ENCODE measurements around the gene USP15. TPM values are rescaled to one million over a fixed set of nuclear protein-coding genes. Genes with fewer than 3 reads are reported as not detected.

The USP15 gene
- total and polyA plus RNA-seq, 2 of the 8 experiments (the other 6 are each of a cell fraction or from before 2014, with no cell fraction given): 12.7 to 38.6 TPM

GRCh38 chr12:62448436-62448835 is 188.2 kb downstream of the USP15 start:
- H3K79me2 ChIP-seq (ENCODE audit: control insufficient read depth in 1 of 2, insufficient read depth in 2 of 2, low read length in 2 of 2): no peaks in the 10 kb centered on the region
- no peaks in the 10 kb centered on the region for H4K20me1 ChIP-seq (replicated peaks in 1 of 2; ENCODE audit: control insufficient read depth in 1 of 2, insufficient read depth in 2 of 2, low read length in 2 of 2)
- H3K14ac ChIP-seq (ENCODE audit: insufficient read length): no peak overlapping the region
- no peak for FAIRE-seq
- 87% methylated on average over 3 of the region's 3 CpGs; no CpG with 5 or more reads in 1 of the 2 experiments for WGBS, 2 experiments (ENCODE audit: extremely low coverage in 1 of 2, insufficient coverage in 1 of 2, insufficient read length in 1 of 2, insufficient replicate concordance in 2 of 2, low coverage in 1 of 2, low lambda C conversion rate in 2 of 2, missing lambda C conversion rate in 1 of 2)
- H3K23ac ChIP-seq (ENCODE audit: insufficient read length): no peak overlapping the region
- H2AK5ac ChIP-seq (ENCODE audit: low read depth, low read length): no peak overlapping the region
- no peaks in the 10 kb centered on the region for H3K23me2 ChIP-seq (ENCODE audit: low read depth, low read length)
- H4K91ac ChIP-seq (replicated peaks; ENCODE audit: insufficient read length, low read length): no peak overlapping the region
- H3K4me3 ChIP-seq (ENCODE audit: extremely low read depth in 1 of 4, insufficient read depth in 2 of 4, low read depth in 3 of 4, low read length in 4 of 4): no peak overlapping the region
- CTCF ChIA-PET (ENCODE audit: partially characterized antibody): interaction anchor here (1.0 to 1.4 kb wide), 3 partner anchors 13 to 365 kb away, joined by 3 read pairs; no protein-coding TSS in a partner anchor
- H4K8ac ChIP-seq (ENCODE audit: extremely low read depth, insufficient read depth, low read length): no peak overlapping the region
- no peak overlapping the region for H3K27ac ChIP-seq (ENCODE audit: low read depth, low read length)
- no peak overlapping the region for H2AFZ ChIP-seq (ENCODE audit: low read length)
- no peak for DNase-seq (ENCODE audit: low read depth in 1 of 2, low spot score in 2 of 2)
- no peak overlapping the region for H3K9ac ChIP-seq (replicated peaks in 1 of 4; ENCODE audit: extremely low read depth in 1 of 4, low read depth in 3 of 4, low read length in 3 of 4)
- no peak overlapping the region for H3K4me2 ChIP-seq (ENCODE audit: insufficient read depth in 1 of 2, low read depth in 2 of 2, low read length in 2 of 2)
- H3K18ac ChIP-seq (ENCODE audit: extremely low read depth, low read length): no peak overlapping the region
- no peak overlapping the region for H2BK20ac ChIP-seq (ENCODE audit: low read length)
- no peaks in the 10 kb centered on the region for H3K36me3 ChIP-seq (ENCODE audit: control insufficient read depth in 2 of 4, insufficient read depth in 4 of 4, low read length in 3 of 4)
- no peak overlapping the region for H2BK5ac ChIP-seq (ENCODE audit: low read depth, low read length)
- H3K4me1 ChIP-seq (replicated peaks in 1 of 4; ENCODE audit: control insufficient read depth in 3 of 4, insufficient read depth in 4 of 4, low read length in 3 of 4): no peaks in the 10 kb centered on the region
- H3K56ac ChIP-seq (replicated peaks; ENCODE audit: insufficient read length, low read depth, low read length): no peak overlapping the region
- no peaks in the 10 kb centered on the region for H3K9me3 ChIP-seq (ENCODE audit: insufficient read depth in 2 of 2, low read depth in 1 of 2, low read length in 1 of 2)
- no peak overlapping the region for H4K5ac ChIP-seq (ENCODE audit: insufficient read length, low read depth, low read length)
- H3K79me1 ChIP-seq (ENCODE audit: low read depth, low read length): no peaks in the 10 kb centered on the region
- POLR2A ChIA-PET (ENCODE audit: partially characterized antibody): no interaction called here
- H2BK15ac ChIP-seq (ENCODE audit: low read length): no peak overlapping the region
- H2BK120ac ChIP-seq (replicated peaks; ENCODE audit: low read depth, low read length): no peak overlapping the region
- no peaks in the 10 kb centered on the region for H3K27me3 ChIP-seq (replicated peaks in 1 of 4; ENCODE audit: control insufficient read depth in 3 of 4, extremely low read depth in 1 of 4, insufficient read depth in 3 of 4, low read length in 3 of 4)
- no peak overlapping the region for H3K4ac ChIP-seq (replicated peaks; ENCODE audit: insufficient read length, low read depth, low read length)
- H2BK12ac ChIP-seq (ENCODE audit: low read depth, low read length): no peak overlapping the region
- no peak for TF ChIP-seq RXRA (IDR thresholded peaks at IDR 0.05; ENCODE audit: insufficient read depth, low read depth, low read length)
- TF ChIP-seq BCL11A (IDR thresholded peaks at IDR 0.05; ENCODE audit: low read depth in 2 of 2, low read length in 2 of 2): no peak
- TF ChIP-seq SAP30 (IDR thresholded peaks at IDR 0.05; ENCODE audit: insufficient read depth, insufficient replicate concordance, low read length): no peak
- no peak for TF ChIP-seq CBX8 (IDR thresholded peaks at IDR 0.05; ENCODE audit: borderline replicate concordance, low read depth, low read length)

Measured in H1 (cell line).